HS-27A (cell line): Measurements from ENCODE around the gene FCGR2B.
"Not testable (repeated sequence)": the region's sequence is repeated elsewhere in the genome, so short reads cannot be mapped to it uniquely, and the experiment has no call there.

ENCODE experiments used
- DNase-seq: peaks from one replicate; pipeline ENCODE4 v3.0.0-alpha.2; 2012; ENCODE audit warnings: low read depth, missing footprints

The FCGR2B gene

DNA sequence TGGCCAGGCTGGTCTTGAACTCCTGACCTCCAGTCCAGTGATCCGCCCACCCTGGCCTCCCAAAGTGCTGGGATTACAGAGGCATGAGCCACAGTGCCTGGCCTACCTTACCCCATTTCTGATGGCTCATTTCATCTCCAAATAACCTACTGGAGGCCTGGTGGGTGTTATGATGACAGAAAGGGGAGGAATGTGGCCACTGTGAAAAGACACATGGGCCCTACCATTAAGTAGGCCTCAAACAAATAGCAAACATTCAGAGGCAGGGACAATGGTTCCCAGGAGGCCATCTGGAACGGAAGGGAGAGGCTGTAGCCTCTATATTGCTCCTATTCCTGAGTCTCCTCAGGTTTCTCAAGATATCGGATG lies 43.2 kb downstream of the FCGR2B start:
- DNase-seq, result peak; percentile 62

DNA sequence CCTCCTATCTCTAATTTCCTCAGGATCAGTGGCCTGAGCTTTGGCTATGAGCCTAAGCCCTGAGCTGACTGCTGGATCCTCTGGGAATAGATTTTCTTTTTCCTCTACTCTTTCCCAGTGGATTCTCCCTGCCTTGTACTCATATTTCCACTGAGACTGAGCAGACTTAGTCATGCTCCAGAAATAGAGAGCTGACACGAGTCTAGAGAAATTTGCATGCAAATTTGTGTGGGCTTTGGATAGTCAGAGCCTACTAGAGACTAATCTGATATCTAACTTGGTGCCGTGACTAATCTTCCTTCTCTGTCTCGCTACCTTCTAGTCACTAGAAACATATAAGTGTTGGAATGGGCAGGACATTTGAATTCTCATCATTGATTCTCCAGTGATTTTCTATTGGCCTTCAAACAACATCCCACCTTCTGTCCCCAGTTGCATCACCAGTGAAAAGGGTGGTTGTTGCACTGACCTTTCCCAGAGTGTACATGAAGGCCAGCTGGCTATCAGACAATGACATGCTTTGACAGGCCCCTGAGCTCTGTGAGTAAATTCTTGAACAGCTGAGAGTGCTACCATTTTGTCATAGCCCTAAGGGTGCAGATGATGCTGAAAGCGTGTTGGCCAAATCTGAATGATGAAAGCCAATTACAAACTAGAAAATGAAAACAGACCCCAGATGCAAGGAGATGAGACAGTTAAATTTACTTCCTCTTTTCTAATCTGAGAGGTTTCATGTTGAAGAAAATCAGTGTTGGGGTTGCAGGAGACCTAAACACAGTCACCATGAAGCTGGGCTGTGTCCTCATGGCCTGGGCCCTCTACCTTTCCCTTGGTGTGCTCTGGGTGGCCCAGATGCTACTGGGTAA lies 43.8 kb downstream of the FCGR2B start, which contains the start of gene FCRLA:
TSS of gene FCRLA (plus strand) at position 748 of the 866 bp plus-strand sequence. CDS start at position 784, 36 bp downstream.
- DNase-seq, result peak; percentile 64

DNA sequence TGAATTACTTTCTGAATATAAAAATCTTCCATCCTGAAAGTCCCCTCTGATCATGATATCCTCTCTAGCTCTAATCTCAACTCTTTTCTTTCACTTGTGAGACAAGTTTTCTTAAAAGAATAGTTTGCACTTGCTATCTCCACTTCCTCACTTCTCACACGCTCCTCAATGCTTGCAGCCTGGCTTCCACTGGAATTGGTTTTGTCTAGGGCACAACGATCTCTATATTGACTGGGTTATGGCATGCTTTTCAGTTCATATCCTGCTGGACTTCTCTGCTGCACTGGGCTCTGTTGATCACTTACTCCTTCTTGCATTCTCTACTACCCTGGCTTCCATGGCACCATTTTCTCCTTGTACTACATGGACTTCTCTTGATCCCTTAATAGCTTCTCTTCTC lies 44.6 kb downstream of the FCGR2B start:
- no peak for DNase-seq

DNA sequence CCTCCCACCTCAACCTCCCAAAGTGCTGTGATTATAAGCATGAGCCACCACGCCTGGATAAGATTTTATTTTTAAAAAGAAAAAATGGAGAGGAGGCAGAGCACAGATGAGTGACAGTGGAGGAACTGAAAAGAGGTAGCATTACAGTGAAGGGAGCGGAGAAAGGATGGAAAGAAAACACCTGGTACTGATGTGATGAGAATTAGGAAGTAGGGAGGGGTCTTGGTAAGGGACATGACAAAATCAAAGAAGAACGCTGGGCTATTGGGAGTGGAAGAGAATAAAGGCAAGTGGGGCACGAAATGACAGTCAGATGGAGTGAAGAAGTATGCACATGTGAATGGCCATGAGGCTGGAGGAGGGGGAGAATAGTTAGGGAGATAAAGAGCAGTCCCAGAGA lies 46.4 kb downstream of the FCGR2B start:
- DNase-seq, result no peak

DNA sequence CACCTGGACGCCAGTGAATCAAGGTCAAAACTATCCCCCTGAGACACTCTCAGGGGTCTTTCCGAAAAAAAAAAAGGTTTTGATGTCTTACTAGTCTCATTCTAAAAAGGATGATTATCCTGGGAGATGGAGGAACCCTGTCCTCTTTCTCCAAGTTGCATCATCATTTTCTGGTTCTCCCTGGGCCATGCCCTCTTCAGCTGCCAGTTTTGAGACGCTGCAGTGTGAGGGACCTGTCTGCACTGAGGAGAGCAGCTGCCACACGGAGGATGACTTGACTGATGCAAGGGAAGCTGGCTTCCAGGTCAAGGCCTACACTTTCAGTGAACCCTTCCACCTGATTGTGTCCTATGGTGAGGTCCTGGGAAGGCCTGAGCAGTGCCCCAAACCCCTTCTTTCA lies 47.6 kb downstream of the FCGR2B start:
- no peak for DNase-seq

DNA sequence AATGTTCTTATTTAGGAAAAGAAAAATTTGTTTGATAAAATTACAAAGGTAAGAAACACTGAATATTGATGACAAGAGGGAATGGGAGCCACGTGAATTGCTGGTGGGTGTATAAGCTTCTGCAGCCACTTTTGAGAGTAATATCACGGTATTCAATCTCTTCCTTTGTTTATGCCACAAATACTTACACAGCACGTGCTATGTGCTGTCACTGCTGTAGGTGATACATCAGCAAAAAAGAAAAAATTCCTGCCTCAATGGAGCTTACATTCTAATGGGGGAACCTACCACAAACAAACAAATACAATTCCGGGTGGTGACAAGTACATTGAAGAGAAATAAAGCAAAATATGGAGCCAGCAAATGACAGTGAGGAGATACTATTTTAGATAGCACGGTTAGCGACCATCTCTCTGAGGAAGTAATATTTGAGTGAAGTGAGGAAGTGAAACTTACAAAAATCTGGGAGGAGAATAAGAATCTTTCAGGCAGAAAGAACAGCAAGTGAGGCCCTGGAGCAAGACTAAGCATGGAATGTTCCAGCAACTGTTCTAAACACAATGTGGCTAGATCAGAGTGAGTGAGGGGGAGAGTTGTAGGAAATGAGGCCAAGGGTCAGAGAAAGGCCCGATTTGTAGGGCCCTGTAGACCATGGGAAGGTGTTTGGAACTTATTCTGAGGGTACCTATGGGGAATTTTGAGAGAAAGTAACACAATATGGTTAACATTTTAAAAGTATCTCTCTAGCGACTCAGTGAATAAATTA lies 55.8 kb downstream of the FCGR2B start:
- DNase-seq, result no peak

DNA sequence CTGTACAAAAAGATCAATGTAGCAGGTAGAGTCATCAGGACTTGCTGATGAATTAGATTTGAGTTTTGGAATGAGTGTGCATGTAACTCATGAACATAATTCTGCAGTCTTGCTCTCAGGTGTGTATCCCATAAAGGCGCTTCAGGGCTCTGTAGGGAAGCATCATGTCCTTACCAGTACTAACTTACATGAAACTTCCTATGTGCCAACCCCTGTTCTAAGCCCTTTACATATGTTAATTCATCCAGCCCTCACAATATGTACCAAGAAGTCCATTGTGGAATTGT lies 56.3 kb downstream of the FCGR2B start:
- no peak for DNase-seq

DNA sequence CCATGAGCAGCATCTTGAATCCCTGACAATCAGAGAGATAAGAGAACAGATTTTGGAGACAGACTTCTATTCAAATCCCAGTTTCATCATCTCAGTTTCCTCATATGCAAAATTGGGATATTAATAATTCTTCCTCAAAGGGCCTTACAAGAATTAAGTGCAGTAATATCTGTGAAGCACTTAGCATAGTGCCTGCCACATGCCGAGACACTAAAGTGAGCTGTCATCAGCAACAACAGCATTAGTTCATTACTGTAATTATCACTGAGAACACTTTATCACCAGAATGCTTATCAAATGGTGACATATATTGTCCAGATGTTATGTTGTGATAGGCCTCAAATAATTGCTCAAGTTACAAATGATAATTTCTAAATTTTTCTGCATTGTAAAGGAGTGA lies 57.5 kb downstream of the FCGR2B start:
- DNase-seq, result no peak

DNA sequence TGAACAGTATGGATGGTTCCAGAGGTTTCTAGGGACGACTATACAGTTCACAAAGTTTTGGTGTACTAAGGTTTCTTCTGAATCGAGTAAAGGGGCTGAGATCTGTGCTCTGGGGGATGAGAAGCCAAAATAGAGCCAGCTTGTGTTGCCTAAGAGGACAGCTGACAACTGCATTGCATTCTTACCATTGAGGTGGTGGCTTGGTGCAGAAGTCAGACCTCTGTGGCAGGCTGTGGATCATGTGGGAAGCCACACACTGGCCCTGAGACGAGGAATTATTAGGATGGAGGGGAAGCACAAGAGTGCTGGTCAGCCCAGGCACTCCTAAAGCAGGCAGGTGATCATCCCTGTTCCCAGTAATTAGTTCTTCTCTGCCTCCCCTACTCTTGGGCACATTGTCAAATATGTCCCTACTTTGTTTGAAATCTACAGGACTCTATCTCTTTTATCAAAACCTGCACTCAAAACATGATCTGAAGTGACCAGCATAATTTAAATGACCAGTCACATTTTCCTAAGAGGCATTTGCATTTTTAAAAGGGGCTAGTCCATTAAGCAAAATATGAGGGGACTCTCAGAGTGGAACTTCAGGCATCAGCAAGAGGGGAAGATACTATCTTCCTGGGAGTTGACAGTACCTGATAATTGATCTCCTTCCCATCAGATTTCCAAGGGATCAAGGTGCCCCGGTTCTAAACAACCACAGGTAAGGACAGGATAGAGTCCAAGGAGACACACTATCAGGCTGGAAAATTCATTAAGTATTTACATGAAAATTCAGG lies 58.2 kb downstream of the FCGR2B start, which contains the start of gene FCRLB:
TSS of gene FCRLB (plus strand) at position 589 of the 782 bp plus-strand sequence. CDS start 1,129 bp downstream, outside the sequence.
- DNase-seq, result no peak

DNA sequence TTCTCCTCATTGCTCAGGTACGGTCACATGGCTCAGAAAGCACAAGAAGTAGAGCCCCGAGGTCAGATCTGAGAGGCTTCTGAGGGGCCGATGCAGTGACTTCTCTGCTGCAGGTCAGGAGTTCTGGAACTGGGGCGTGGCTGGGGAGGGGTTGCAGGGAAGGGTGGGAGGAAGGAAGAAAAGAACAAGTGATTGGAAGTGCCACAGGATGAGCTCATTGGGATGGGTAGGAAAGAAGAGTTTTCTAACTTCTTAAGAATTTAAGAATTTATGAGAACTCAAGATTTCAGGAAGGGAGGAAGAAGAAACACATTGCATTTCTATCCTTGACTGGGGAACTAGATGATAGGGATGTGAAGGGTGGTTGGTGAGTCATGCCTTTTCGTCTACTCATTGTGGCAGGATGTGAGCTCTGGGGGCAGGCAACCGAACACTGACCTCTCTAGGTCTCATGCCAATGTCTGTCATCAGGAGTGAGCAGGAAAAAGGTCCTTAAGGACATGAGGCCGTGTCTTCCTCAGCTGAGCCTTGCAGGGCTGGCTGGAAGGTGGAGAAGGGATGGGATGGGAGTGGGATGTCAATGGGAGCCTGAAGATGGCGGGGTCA lies 58.9 kb downstream of the FCGR2B start:
- no peak for DNase-seq

DNA sequence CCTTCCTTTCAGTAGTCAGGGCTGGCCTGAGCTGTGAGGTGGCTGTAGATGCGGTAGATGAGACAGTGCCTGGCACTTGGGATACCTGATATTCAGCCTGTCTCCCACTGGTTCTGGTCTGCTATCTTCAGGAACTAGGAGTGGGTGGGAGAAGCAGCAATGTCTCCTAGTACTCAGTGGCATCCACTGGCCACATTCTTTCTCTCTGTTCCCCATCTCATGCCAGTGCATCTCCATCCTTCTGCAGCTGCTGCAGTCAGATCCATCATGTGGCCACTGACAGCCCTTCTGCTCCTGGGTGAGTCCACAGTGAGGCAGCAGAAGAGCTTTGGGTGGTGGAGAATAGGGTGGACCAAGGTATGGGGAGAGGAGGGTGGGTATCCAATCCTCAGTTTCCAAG lies 59.5 kb downstream of the FCGR2B start:
- no peak for DNase-seq

DNA sequence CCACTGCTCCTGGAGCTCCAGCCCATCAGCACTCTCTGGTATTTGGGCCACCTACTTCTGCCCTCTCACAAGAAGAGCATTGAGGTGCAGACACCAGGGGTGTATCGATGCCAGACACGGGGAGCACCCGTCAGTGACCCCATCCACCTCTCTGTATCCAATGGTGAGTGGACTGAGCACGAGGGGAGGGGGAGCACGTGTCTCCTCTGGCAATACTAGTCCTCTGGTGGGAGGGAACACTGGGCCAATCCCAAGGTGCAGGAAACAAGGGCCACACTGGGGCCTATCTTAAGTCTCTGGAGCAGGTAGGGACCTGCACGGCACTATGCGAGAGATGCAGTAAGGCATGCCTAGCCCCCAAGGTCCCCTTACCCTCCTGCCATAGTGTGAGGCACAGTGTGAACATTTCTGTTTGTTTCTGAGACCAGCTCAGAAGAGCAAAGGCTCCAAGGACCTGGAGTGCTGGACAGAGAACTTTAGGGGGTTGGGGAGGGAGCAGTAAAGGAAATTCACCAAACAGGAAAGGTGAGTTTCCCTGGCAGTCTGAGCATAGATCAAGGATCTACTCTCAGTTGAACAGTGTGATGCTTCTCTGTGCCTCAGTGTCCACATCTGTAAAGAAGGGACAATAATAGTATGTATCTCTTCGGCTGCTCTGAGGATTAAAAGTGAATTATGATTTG lies 60.7 kb downstream of the FCGR2B start:
- DNase-seq, result no peak

DNA sequence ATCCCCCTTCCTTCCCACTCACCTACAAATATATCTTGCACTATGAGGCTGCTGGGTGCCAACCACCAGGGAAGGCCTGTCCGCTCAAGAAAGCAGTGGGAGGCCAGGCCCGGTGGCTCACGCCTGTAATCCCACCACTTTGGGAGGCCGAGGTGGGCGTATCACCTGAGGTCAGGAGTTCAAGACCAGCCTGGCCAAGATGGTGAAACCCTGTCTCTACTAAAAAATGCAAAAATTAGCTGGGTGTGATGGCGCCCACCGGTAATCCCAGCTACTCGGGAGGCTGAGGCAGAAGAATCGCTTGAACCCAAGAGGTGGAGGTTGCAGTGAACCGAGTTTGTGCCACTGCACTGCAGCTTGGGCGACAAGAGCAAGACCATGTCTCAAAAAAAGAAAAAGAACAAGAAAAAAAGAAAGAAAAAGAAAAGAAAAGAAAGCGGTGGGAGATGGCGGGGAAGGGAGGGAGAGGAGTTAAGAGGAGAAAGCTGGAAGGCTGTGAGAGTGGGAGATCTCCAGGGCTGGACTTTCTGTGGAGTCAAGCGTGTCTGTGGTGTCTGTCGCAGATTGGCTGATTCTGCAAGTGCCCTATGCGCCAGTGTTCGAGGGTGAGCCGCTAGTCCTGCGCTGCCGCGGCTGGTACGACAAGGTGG lies 62.4 kb downstream of the FCGR2B start:
- not testable (repeated sequence) for DNase-seq

DNA sequence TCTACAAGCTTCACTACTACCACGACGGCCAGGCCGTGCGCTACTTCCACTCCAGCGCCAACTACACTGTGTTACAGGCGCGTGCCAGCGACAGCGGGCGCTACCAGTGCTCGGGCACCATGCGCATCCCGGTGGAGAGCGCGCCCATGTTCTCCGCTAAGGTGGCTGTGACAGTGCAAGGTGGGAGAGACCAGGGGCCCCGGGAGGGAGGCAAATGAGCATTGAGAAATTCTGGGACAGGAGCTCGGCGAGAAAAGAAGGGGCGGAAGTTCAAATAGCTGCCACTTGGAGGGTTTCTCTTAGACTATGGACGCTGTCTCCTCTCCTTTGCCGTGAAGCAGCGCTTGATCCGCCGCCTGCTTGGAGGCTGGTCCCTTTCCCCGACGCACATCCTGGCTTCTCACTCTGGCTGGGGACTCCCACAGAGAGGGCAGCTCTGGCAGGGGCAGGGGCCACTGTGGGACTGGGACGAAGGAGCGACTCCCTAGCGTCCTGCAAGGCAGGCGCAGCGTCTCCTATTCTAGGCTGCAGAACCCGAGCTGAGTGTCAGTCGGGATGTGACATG lies 63.0 kb downstream of the FCGR2B start:
- DNase-seq, result no peak

DNA sequence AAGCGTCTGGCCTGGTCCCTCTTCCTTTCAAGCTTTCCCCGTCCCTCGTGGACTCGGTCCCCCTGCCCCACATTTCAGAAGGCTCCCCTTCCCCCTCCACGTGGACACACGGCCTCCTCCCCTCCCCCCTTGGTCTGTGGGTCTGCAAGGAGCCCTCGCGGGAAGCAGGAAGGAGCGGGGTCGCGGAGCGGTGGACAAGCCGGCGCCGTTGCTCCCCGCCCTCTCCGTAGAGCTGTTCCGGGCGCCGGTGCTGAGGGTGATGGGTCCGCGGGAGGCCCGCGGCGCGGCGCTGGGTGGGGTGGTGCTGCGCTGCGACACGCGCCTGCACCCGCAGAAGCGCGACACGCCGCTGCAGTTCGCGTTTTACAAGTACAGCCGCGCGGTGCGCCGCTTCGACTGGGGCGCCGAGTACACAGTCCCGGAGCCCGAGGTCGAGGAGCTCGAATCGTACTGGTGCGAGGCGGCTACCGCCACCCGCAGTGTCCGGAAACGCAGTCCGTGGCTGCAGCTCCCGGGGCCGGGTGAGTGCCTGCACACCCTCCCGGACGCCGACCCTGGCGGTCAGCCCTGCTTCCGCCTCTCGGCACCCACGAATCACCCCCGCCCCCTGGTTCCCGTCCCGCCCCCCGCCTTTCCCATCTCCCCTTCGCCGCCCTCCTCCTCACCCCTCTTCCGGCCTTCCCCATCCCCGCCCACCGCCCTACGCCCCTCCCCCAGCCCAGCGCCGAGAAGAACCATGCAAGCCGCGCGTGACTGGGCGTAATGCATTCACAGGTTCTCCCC lies 63.7 kb downstream of the FCGR2B start:
- no peak for DNase-seq

DNA sequence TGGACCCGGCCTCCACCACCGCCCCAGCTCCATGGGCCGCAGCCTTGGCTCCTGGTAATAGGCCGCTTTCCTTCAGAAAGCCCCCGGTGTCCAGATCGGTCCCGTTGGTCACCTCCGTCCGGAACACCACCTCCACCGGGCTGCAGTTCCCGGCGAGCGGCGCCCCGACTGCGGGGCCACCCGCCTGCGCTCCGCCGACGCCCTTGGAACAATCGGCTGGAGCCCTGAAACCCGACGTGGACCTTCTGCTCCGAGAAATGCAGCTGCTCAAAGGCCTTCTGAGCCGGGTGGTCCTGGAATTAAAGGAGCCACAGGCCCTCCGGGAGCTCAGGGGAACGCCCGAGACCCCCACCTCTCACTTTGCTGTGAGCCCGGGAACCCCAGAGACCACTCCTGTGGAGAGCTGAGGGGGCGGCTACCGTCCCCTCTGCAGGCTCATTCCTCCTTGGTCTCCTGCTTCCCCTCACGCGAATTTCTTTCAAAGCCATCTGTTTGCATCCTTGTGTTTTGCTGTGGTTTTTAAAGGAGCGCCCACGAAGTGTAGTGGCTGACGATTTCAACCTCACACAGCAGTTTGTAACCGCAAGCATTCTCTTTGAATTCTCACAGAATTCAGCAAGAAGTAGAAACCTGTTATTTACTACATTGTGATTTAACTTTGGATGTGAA lies 64.4 kb downstream of the FCGR2B start:
- no peak for DNase-seq
